Measurements from ENCODE around the gene GTF2H4.
"Not testable (repeated sequence)": the region's sequence is repeated elsewhere in the genome, so short reads cannot be mapped to it uniquely, and the experiment has no call there.

The GTF2H4 gene

GRCh38 chr6:30907290-30907757 is 683 bp upstream of the GTF2H4 start:
- not testable (repeated sequence) for H3K27me3 ChIP-seq (ENCODE audit: control insufficient read depth in 2 of 2, insufficient read depth in 2 of 2, low read length in 2 of 2); H3K9me3 ChIP-seq (ENCODE audit: control insufficient read depth in 2 of 2, low read length in 2 of 2)
- Histone ChIP-seq H3K9ac (ENCODE audit: low read depth in 1 of 2, low read length in 2 of 2) (peak overlapping the region in 1 of 2 donors; percentile 80), H3K4me3 (ENCODE audit: low read length in 2 of 2) (peak overlapping the region; percentile 91 to 99), H3K36me3 (ENCODE audit: control insufficient read depth in 2 of 2, insufficient read depth in 2 of 2, low read length in 2 of 2) (peaks cover 12 to 13% of the 10 kb centered on the region in 2 donors), H3K27ac (ENCODE audit: low read depth in 2 of 2, low read length in 2 of 2) (peak overlapping the region; percentile 1 to 37), H3K4me1 (ENCODE audit: control insufficient read depth in 2 of 2, insufficient read depth in 2 of 2, low read length in 2 of 2) (peaks cover 9 to 10% of the 10 kb centered on the region in 2 donors)

DNA sequence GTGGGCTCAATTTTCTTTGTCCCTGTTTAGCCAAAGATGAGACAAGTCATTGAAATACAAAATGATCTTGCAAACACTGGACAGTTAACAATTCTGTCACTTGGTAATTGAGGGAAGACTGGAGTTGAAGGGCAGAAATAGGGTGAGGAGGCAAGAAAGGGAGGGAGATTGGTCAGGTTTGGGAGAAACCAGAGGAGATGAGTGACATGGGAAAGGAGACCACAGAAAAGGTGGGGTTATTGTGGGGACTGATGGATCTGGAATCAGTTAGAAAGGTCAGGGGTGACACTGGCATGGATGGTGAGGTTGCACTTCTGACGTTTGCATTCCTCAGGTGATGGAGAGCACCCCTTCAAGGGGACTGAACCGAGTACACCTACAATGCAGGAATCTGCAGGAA is 693 bp downstream of the GTF2H4 start:
- H3K4me3 ChIP-seq (ENCODE audit: low read length in 2 of 2), result peak overlapping the region; percentile 91 to 99
- peaks cover 12 to 17% of the 10 kb centered on the region in 2 donors for H3K4me1 ChIP-seq (ENCODE audit: control insufficient read depth in 2 of 2, insufficient read depth in 2 of 2, low read length in 2 of 2)
- peaks cover 13 to 14% of the 10 kb centered on the region in 2 donors for H3K36me3 ChIP-seq (ENCODE audit: control insufficient read depth in 2 of 2, insufficient read depth in 2 of 2, low read length in 2 of 2)
- H3K27me3 ChIP-seq (ENCODE audit: control insufficient read depth in 2 of 2, insufficient read depth in 2 of 2, low read length in 2 of 2), result no peaks in the 10 kb centered on the region
- H3K27ac ChIP-seq (ENCODE audit: low read depth in 2 of 2, low read length in 2 of 2), result no peak overlapping the region
- no peaks in the 10 kb centered on the region for H3K9me3 ChIP-seq (ENCODE audit: control insufficient read depth in 2 of 2, low read length in 2 of 2)
- H3K9ac ChIP-seq (ENCODE audit: low read depth in 1 of 2, low read length in 2 of 2), result peak overlapping the region; percentile 68 to 80

DNA sequence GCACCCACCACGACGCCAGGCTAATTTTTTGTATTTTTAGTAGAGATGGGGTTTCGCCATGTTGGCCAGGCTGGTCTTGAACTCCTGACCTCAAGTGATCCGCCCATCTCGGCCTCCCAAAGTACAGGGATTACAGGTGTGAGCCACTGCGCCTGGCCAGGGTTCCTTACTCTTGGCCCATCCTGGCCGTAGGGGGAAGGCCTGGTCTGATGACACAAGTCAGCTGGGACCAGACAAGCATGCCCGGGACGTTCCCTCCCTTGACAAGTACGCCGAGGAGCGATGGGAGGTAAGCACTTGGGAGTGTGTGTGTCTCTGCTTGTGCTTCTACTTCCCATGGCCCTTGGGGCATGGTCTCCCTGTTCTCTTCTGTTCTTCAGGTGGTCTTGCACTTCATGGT is 2.5 kb downstream of the GTF2H4 start:
- peaks cover 22 to 29% of the 10 kb centered on the region in 2 donors for H3K4me1 ChIP-seq (ENCODE audit: control insufficient read depth in 2 of 2, insufficient read depth in 2 of 2, low read length in 2 of 2)
- H3K27me3 ChIP-seq (ENCODE audit: control insufficient read depth in 2 of 2, insufficient read depth in 2 of 2, low read length in 2 of 2); H3K27ac ChIP-seq (ENCODE audit: low read depth in 2 of 2, low read length in 2 of 2); H3K4me3 ChIP-seq (ENCODE audit: low read length in 2 of 2); H3K9me3 ChIP-seq (ENCODE audit: control insufficient read depth in 2 of 2, low read length in 2 of 2); H3K9ac ChIP-seq (ENCODE audit: low read depth in 1 of 2, low read length in 2 of 2): not testable (repeated sequence)
- peaks cover 13 to 14% of the 10 kb centered on the region in 2 donors for H3K36me3 ChIP-seq (ENCODE audit: control insufficient read depth in 2 of 2, insufficient read depth in 2 of 2, low read length in 2 of 2)

GRCh38 chr6:30912746-30913520 is 4.9 kb downstream of the GTF2H4 start:
- Histone ChIP-seq H3K4me3 (ENCODE audit: low read length in 2 of 2) (peak overlapping the region in 1 of 2 donors; percentile 91), H3K9ac (ENCODE audit: low read depth in 1 of 2, low read length in 2 of 2) (peak overlapping the region in 1 of 2 donors; percentile 85), H3K9me3 (ENCODE audit: control insufficient read depth in 2 of 2, low read length in 2 of 2) (no peaks in the 10 kb centered on the region), H3K27me3 (ENCODE audit: control insufficient read depth in 2 of 2, insufficient read depth in 2 of 2, low read length in 2 of 2) (no peaks in the 10 kb centered on the region), H3K4me1 (ENCODE audit: control insufficient read depth in 2 of 2, insufficient read depth in 2 of 2, low read length in 2 of 2) (peaks cover 26 to 32% of the 10 kb centered on the region in 2 donors), H3K36me3 (ENCODE audit: control insufficient read depth in 2 of 2, insufficient read depth in 2 of 2, low read length in 2 of 2) (peaks cover 13 to 27% of the 10 kb centered on the region in 2 donors), H3K27ac (ENCODE audit: low read depth in 2 of 2, low read length in 2 of 2) (peak overlapping the region; percentile 88 to 90)

DNA sequence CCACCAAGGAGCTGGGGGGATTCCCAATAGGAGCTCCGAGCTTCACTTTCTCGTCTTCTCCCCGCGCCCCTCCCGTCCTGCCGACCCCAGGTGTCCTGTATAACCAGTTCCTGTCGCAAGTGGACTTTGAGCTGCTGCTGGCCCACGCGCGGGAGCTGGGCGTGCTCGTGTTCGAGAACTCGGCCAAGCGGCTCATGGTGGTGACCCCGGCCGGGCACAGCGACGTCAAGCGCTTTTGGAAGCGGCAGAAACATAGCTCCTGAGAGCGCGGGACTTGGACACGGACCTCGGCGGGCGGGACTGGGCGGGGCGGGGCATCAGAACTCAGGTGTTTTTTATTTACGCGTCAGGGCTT is 5.7 kb downstream of the GTF2H4 start:
- Histone ChIP-seq H3K36me3 (ENCODE audit: control insufficient read depth in 2 of 2, insufficient read depth in 2 of 2, low read length in 2 of 2) (peaks cover 13 to 30% of the 10 kb centered on the region in 2 donors), H3K4me3 (ENCODE audit: low read length in 2 of 2) (peak overlapping the region; percentile 91), H3K9me3 (ENCODE audit: control insufficient read depth in 2 of 2, low read length in 2 of 2) (no peaks in the 10 kb centered on the region), H3K9ac (ENCODE audit: low read depth in 1 of 2, low read length in 2 of 2) (peak overlapping the region; percentile 42 to 85), H3K27me3 (ENCODE audit: control insufficient read depth in 2 of 2, insufficient read depth in 2 of 2, low read length in 2 of 2) (no peaks in the 10 kb centered on the region), H3K27ac (ENCODE audit: low read depth in 2 of 2, low read length in 2 of 2) (peak overlapping the region; percentile 88 to 90), H3K4me1 (ENCODE audit: control insufficient read depth in 2 of 2, insufficient read depth in 2 of 2, low read length in 2 of 2) (peaks cover 22 to 27% of the 10 kb centered on the region in 2 donors)

DNA sequence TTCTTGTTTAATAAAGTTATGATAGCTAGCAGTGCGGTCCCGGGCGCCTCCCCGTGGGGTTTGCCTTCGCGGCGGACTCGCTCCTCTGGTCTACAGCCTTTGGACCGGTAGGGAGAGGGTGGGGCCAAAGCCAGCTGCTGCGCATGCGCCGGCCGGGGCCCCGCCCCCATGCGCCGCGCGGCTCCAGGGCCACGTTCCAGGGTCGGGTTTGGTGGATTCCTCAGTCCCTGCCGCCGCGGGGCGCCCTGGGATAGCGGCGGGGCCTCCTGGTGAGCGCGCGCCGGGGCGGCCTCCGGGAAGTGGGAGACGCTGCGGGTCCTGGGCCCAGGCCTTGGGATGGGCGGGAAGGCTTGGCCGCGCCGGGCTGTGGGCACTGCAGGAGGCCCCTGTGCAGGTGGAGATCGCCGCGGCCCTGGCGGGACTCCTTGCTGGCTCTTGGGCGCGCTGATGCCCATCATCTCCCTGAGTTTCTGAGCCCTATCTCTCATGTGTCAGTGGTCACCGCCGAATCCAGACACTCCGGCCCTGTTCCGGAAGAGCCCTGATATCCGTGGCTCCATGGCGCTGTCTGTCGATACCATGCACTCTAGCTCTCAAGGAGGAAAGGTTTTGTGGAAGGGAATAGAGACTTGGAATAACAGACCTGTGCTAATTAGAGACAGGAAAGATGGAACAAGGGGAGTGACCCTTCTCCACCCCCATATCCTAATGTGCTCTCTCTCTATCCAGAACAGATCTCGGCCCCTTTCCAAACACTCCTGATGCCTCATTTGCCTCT is 6.3 kb downstream of the GTF2H4 start, which contains the start of gene VARS2:
TSS of gene VARS2 (plus strand) at position 163 of the 778 bp plus-strand sequence. CDS start at position 762, 599 bp downstream.
- Histone ChIP-seq H3K9me3 (ENCODE audit: control insufficient read depth in 2 of 2, low read length in 2 of 2) (no peaks in the 10 kb centered on the region), H3K27ac (ENCODE audit: low read depth in 2 of 2, low read length in 2 of 2) (peak within 1 kb of the TSS; percentile 89 to 90), H3K36me3 (ENCODE audit: control insufficient read depth in 2 of 2, insufficient read depth in 2 of 2, low read length in 2 of 2) (peaks cover 14 to 32% of the 10 kb centered on the region in 2 donors), H3K27me3 (ENCODE audit: control insufficient read depth in 2 of 2, insufficient read depth in 2 of 2, low read length in 2 of 2) (no peaks in the 10 kb centered on the region), H3K9ac (ENCODE audit: low read depth in 1 of 2, low read length in 2 of 2) (peak within 1 kb of the TSS; percentile 85 to 93), H3K4me1 (ENCODE audit: control insufficient read depth in 2 of 2, insufficient read depth in 2 of 2, low read length in 2 of 2) (peaks cover 18 to 22% of the 10 kb centered on the region in 2 donors), H3K4me3 (ENCODE audit: low read length in 2 of 2) (peak within 1 kb of the TSS; percentile 91)

- Histone ChIP-seq H3K27me3 (ENCODE audit: control insufficient read depth in 2 of 2, insufficient read depth in 2 of 2, low read length in 2 of 2) (no peaks in the 10 kb centered on the region), H3K9me3 (ENCODE audit: control insufficient read depth in 2 of 2, low read length in 2 of 2) (no peaks in the 10 kb centered on the region), H3K4me1 (ENCODE audit: control insufficient read depth in 2 of 2, insufficient read depth in 2 of 2, low read length in 2 of 2) (peaks cover 18 to 22% of the 10 kb centered on the region in 2 donors)
These were observed 7.0 kb downstream of the GTF2H4 start for GRCh38 chr6:30914854-30915590.

GRCh38 chr6:30915591-30915946 is 7.6 kb downstream of the GTF2H4 start:
- peaks cover 24 to 42% of the 10 kb centered on the region in 2 donors for H3K36me3 ChIP-seq (ENCODE audit: control insufficient read depth in 2 of 2, insufficient read depth in 2 of 2, low read length in 2 of 2)
- H3K27ac ChIP-seq (ENCODE audit: low read depth in 2 of 2, low read length in 2 of 2), result no peak overlapping the region
- H3K9ac ChIP-seq (ENCODE audit: low read depth in 1 of 2, low read length in 2 of 2), result peak overlapping the region in 1 of 2 donors; percentile 85
- peaks cover 18 to 22% of the 10 kb centered on the region in 2 donors for H3K4me1 ChIP-seq (ENCODE audit: control insufficient read depth in 2 of 2, insufficient read depth in 2 of 2, low read length in 2 of 2)
- no peaks in the 10 kb centered on the region for H3K9me3 ChIP-seq (ENCODE audit: control insufficient read depth in 2 of 2, low read length in 2 of 2)
- peak overlapping the region in 1 of 2 donors; percentile 91 for H3K4me3 ChIP-seq (ENCODE audit: low read length in 2 of 2)
- no peaks in the 10 kb centered on the region for H3K27me3 ChIP-seq (ENCODE audit: control insufficient read depth in 2 of 2, insufficient read depth in 2 of 2, low read length in 2 of 2)

More at GRCh38 chr6:30914854-30915590, 7.0 kb downstream of the GTF2H4 start:
- peak overlapping the region; percentile 89 to 90 for H3K27ac ChIP-seq (ENCODE audit: low read depth in 2 of 2, low read length in 2 of 2)
- H3K4me3 ChIP-seq (ENCODE audit: low read length in 2 of 2), result peak overlapping the region; percentile 91
- peaks cover 20 to 38% of the 10 kb centered on the region in 2 donors for H3K36me3 ChIP-seq (ENCODE audit: control insufficient read depth in 2 of 2, insufficient read depth in 2 of 2, low read length in 2 of 2)
- H3K9ac ChIP-seq (ENCODE audit: low read depth in 1 of 2, low read length in 2 of 2), result peak overlapping the region; percentile 85 to 93

- Histone ChIP-seq H3K27ac (ENCODE audit: low read depth in 2 of 2, low read length in 2 of 2) (no peak overlapping the region), H3K4me3 (ENCODE audit: low read length in 2 of 2) (no peak overlapping the region), H3K27me3 (ENCODE audit: control insufficient read depth in 2 of 2, insufficient read depth in 2 of 2, low read length in 2 of 2) (no peaks in the 10 kb centered on the region), H3K36me3 (ENCODE audit: control insufficient read depth in 2 of 2, insufficient read depth in 2 of 2, low read length in 2 of 2) (peaks cover 31 to 48% of the 10 kb centered on the region in 2 donors), H3K9ac (ENCODE audit: low read depth in 1 of 2, low read length in 2 of 2) (no peak overlapping the region), H3K9me3 (ENCODE audit: control insufficient read depth in 2 of 2, low read length in 2 of 2) (no peaks in the 10 kb centered on the region), H3K4me1 (ENCODE audit: control insufficient read depth in 2 of 2, insufficient read depth in 2 of 2, low read length in 2 of 2) (peaks cover 18 to 22% of the 10 kb centered on the region in 2 donors)
These were observed 9.0 kb downstream of the GTF2H4 start for GRCh38 chr6:30917041-30917440.

All from mucosa of rectum (tissue), 2 donors.